Cardiac fibroblast (primary cell): ENCODE measurements around the gene SETD1B.

Source experiments
- DNase-seq, 2 donors: peaks; one replicate each; pipeline versions ENCODE4 v3.0.0 to v3.0.0-alpha.2; 2010; ENCODE audit warnings: low read depth in 2 of 2
- H3K4me3 ChIP-seq, 2 donors: replicated peaks in 1 of 2; 1 replicate in 1 of 2; 2 replicates in 1 of 2; pipeline ENCODE4 v1.5.1; 2011; ENCODE audit warnings: low read depth in 2 of 2, low read length in 2 of 2, mild to moderate bottlenecking in 2 of 2, moderate library complexity in 1 of 2
- TF ChIP-seq, protein P1 (sequence below): IDR thresholded peaks from one replicate; pipeline ENCODE4 v1.5.1; 2011; ENCODE audit warnings: low read depth, mild to moderate bottlenecking, low read length, inconsistent platforms

SETD1B gene

DNA sequence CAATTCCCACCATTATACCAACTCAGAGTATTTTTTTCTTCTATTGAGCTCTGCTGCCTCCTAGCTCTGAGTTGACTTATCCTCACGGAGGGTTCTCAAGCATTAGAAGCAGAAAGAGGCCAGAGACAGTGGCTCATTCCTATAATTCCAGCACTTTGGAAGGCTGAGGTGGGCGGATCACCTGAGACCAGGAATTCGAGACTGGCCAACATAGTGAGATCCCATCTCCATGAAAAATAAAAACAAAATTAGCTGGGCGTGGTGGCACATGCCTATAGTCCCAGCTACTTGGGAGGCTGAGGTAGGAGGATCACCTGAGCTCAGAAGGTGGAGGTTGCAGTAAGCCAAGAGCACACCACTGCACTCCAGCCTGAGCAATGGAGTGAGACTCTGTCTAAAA, 33.9 kb downstream of the SETD1B start:
- DNase-seq, result no peak
- TF ChIP-seq, protein P1, sequence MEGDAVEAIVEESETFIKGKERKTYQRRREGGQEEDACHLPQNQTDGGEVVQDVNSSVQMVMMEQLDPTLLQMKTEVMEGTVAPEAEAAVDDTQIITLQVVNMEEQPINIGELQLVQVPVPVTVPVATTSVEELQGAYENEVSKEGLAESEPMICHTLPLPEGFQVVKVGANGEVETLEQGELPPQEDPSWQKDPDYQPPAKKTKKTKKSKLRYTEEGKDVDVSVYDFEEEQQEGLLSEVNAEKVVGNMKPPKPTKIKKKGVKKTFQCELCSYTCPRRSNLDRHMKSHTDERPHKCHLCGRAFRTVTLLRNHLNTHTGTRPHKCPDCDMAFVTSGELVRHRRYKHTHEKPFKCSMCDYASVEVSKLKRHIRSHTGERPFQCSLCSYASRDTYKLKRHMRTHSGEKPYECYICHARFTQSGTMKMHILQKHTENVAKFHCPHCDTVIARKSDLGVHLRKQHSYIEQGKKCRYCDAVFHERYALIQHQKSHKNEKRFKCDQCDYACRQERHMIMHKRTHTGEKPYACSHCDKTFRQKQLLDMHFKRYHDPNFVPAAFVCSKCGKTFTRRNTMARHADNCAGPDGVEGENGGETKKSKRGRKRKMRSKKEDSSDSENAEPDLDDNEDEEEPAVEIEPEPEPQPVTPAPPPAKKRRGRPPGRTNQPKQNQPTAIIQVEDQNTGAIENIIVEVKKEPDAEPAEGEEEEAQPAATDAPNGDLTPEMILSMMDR, result no peak
- no peak overlapping the region for H3K4me3 ChIP-seq

DNA sequence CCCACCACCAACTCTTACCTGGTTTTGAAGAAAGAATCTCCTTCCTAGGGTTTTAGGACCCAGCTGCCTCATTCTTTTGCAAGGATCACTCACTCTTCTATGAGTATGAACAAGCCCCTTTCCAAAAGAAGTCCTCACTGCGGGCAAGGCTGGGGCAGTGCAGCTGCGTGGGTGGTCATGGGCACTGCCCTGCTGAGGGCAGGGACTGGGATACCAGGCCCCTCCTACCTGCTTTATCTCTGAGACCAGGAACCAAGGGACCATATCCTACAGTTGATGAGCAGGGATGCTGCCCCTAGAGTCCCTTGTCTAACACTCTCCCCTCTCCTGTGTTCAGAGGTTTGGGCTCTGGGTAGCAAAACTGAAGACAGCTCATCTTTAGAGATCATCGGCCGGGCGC, 34.3 kb downstream of the SETD1B start:
- DNase-seq, result no peak
- TF ChIP-seq, protein P1, result no peak
- H3K4me3 ChIP-seq, result no peak overlapping the region

DNA sequence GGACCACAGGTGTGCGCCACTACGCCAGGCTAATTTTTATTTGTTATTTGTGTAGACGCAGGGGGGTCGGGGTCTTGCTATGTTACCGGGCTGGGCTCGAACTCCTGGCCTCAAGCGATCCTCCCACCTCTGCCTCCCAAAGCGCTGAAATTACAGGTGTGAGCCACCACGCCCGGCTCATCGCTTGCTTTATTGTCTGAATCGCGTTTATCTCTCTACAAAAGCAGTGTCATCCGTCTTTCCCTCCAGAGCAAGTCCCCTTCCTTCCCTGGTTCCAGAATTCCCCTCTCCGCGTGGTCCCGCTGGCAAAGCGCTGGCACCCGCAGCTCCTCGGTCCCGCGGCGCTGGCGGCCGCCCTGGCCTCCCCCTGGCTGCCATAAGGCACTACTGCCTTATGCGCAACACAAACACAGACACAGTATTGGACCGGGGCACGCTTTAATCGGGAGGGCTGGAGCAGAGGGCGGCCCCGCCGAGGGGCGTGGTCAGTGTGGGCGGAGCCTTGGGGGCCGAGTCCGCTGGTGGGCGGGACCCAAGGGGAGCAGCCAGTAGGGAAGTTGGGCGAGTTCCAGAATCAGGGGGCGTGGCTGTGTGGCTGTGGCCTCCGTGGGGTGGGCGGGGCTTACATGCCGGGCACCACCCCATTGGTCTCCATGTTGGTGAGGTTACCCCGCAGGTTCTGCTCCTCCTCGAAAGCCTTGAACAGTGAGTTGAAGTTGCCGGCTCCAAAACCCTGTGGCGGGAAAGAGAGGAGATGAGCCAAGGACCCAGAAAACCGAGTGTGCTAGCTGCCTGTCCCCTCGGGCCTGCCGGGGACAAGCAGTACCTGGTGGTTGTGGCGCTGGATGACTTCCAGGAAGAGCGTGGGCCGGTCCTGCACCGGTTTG, 35.5 kb downstream of the SETD1B start:
- TF ChIP-seq, protein P1, result peak; percentile 42

DNA sequence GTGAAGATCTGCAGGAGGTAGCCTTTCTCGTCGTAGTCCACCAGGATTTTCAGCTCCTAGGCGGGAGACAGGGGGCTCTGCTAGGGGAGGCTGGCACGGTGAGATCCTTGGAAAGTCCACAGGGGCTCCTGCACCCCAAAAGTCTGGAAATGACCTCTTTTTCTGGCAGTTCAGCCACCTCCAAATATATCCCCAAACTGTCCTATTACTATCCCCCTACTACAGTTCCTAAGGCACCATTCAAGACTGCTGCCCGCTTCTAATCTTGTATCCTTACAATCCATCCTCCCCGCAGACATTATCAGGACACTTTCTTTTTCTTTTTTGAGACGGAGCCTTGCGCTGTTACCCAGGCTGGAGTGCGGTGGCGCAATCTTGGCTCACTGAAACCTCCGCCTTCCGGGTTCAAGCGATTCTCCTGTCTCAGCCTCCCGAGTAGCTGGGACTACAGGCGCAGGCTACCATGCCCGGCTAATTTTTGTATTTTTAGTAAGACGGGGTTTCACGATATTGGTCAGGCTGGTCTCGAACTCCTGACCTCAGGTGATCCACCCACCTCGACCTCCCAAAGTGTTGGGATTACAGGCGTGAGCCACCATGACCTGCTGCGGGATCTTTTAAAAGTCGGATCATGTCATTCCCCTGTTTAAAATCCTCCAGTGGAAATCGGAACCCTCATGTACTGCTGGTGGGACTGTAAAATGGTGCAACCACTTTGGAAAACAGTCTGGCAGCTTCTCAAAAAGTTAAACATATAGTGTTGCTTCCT, 36.4 kb downstream of the SETD1B start:
- peak overlapping the region; percentile 59 to 69 for H3K4me3 ChIP-seq
- no peak for DNase-seq
- TF ChIP-seq, protein P1, result no peak

More for the DNA sequence above, 35.5 kb downstream of the SETD1B start:
- DNase-seq, result peak; percentile 98 to 99
- H3K4me3 ChIP-seq, result peak overlapping the region; percentile 59 to 69

DNA sequence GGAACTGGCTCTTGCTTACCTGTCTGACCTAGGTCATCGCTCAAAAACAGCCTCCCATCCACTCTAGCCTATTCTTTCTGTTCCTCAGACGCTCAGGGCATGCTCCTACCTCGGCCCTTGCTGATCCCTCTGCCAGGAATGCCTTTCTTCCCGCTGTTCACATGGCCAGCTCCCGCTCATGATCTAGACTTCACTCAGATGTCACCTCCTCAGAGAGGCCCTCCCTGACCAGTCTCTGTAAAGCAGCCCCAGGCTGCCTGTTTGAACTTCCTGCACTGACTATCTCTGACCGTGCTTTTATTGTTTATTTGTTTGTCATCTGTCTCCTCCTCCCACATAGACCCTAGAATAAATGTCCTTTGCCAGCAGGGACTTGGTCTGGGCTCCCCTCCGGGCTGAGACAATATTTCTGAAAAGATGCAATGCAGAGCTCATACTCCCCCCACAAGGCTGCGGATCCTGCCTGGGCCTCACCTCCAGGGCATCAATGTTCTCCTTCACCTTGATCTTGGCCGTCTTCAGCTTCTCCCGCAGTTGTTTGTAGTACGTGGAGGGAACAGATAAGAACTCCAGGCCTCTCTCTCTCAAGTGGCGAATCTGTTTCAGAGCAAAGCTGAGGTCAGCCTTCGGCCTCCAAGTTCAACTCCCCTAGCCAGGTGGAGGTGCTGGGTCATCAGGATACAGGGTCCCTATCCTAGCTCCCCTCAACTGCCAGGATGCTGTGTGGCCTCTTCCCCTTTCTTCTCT, 39.6 kb downstream of the SETD1B start:
- TF ChIP-seq, protein P1, result no peak
- DNase-seq, result no peak
- no peak overlapping the region for H3K4me3 ChIP-seq

DNA sequence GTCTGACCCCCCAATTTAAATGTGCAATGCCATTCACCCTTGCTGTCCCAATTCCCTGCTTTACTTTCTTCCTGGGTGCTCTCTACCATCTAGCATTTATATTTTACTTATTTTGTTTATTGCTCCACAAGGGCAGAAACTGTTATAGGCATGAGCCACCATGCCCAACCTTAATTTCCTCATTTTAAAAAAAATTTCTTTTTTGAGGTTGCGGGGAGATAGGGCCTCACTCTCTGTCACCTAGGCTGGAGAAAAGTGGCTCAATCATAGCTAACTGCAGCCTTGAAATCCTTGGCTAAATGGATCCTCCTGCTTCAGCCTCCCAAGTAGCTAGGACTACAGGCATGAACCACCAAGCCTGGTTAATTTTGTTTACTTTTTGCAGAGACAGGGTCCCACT, 41.9 kb downstream of the SETD1B start:
- no peak for DNase-seq
- TF ChIP-seq, protein P1, result no peak
- H3K4me3 ChIP-seq, result no peak overlapping the region
